Naive thymus-derived CD8-positive, alpha-beta T cell (primary cell): ENCODE results near the gene TREML1. TPM values are rescaled to one million over a fixed set of nuclear protein-coding genes. Genes with fewer than 3 reads are reported as not detected.
"Not testable (repeated sequence)": the region's sequence is repeated elsewhere in the genome, so short reads cannot be mapped to it uniquely, and the experiment has no call there.

Experiments used
- ATAC-seq, 2 donors: fragments of 150-1000 bp; cut with Tn5 transposase in 1 of 2; sonication (Bioruptor Pico), chemical (Tn5 transposase) in 1 of 2; 1 replicate in 1 of 2; 2 replicates in 1 of 2; pipeline ENCODE4 v1.10.0; 2021; ENCODE audit warnings: mild to moderate bottlenecking in 2 of 2, moderate library complexity in 2 of 2
- POLR2A ChIA-PET: fragments of 350-600 bp; sonication (Branson Sonifier 250); formaldehyde crosslinking; loops from one replicate; lab custom pipeline; 2021; ENCODE audit warnings: antibody characterized with exemption; lab: Charles Lee
- DNase-seq, 10 donors: peaks; one replicate each; pipeline versions ENCODE4 v3.0.0 to v3.0.0-alpha.2; 2020 to 2022
- H3K27ac Mint-ChIP-seq, 10 donors: one replicate each; pipeline ENCODE4 v1.8.0; 2020 to 2022; ENCODE audit warnings: mild to moderate bottlenecking in 10 of 10, mixed read lengths in 10 of 10, moderate library complexity in 4 of 10, inconsistent platforms in 1 of 10
- H3K27me3 Mint-ChIP-seq, 5 donors: one replicate each; pipeline ENCODE4 v1.8.0; 2021 to 2022; ENCODE audit warnings: mixed read lengths in 5 of 5
- H3K36me3 Mint-ChIP-seq, 3 donors: one replicate each; pipeline ENCODE4 v1.8.0; 2020 to 2022; ENCODE audit warnings: mixed read lengths in 3 of 3, mild to moderate bottlenecking in 2 of 3, inconsistent platforms in 1 of 3
- H3K4me1 Mint-ChIP-seq, 4 donors: one replicate each; pipeline ENCODE4 v1.8.0; 2021 to 2022; ENCODE audit warnings: mixed read lengths in 4 of 4
- H3K4me3 Mint-ChIP-seq, 10 donors: one replicate each; pipeline ENCODE4 v1.8.0; 2020 to 2022; ENCODE audit warnings: mild to moderate bottlenecking in 10 of 10, mixed read lengths in 10 of 10, moderate library complexity in 6 of 10, inconsistent platforms in 1 of 10
- H3K9me3 Mint-ChIP-seq, 9 donors: one replicate each; pipeline ENCODE4 v1.8.0; 2020 to 2022; ENCODE audit warnings: mixed read lengths in 9 of 9, mild to moderate bottlenecking in 3 of 9, inconsistent platforms in 1 of 9, moderate library complexity in 1 of 9
- polyA plus RNA-seq, 3 donors: library from polyadenylated mRNA; unstranded; fragments of 300-500 nt; fragmentation: Illumina TruSeq; gene quantifications; one replicate each; pipeline ENCODE4 v1.2.3, GENCODE V29; 2021
- total RNA-seq, 8 experiments: library from RNA in 2 of 8; stranded (reverse) in 2 of 8; gene quantifications; one replicate each; pipeline ENCODE4 v1.2.3 and lab custom pipeline; 2021 to 2026

Gene TREML1
- total and polyA plus RNA-seq, 5 experiments from 2014 or later, result not detected

DNA sequence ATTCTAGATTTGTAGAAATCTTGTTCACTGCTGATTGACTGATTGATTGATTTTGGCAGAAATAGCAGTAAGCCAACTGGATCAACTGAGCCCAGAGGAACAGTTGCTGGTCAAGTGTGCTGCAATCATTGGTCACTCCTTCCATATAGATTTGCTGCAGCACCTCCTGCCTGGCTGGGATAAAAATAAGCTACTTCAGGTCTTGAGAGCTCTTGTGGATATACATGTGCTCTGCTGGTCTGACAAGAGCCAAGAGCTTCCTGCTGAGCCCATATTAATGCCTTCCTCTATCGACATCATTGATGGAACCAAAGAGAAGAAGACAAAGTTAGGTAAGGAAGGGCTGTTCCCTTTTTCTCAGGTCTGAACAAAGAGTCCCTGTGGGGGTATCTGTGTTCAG is 31.2 kb downstream of the TREML1 start:
- H3K9me3 Mint-ChIP-seq, result no peaks in the 10 kb centered on the region
- POLR2A ChIA-PET, result no interaction called here
- H3K4me1 Mint-ChIP-seq, result peaks cover 0 to 3% (median under 1%) of the 10 kb centered on the region in 4 donors
- no peak overlapping the region for H3K4me3 Mint-ChIP-seq
- DNase-seq, result no peak
- H3K27ac Mint-ChIP-seq, result peak overlapping the region in 1 of 10 donors; percentile 34
- H3K27me3 Mint-ChIP-seq, result no peaks in the 10 kb centered on the region
- H3K36me3 Mint-ChIP-seq, result peaks cover 16 to 58% (median 37%) of the 10 kb centered on the region in 3 donors
- no peak for ATAC-seq

DNA sequence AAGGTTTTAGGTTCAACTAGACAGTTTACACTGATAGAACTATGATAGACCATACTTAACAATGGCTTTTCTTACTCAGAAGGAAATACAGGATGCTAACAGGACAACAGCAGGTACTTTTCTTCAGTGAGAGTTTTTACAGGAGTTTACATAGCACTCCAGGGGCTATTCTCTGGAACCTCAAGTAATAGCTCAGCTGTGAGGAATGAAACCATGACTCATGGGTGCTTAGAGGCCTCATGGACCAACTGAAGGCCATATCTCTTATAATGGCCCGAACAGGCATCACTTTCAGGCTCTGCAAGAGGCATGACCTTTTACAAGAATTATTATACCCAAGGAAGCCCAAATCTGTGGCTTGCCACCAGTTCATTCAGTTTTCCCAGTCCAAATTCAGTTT is 31.8 kb downstream of the TREML1 start:
- H3K4me1 Mint-ChIP-seq, result peaks cover 0 to 3% (median under 1%) of the 10 kb centered on the region in 4 donors
- H3K4me3 Mint-ChIP-seq, result no peak overlapping the region
- H3K36me3 Mint-ChIP-seq, result peaks cover 16 to 59% (median 39%) of the 10 kb centered on the region in 3 donors
- DNase-seq (no peak), ATAC-seq (no peak)
- POLR2A ChIA-PET, result no interaction called here
- H3K27ac Mint-ChIP-seq, result no peak overlapping the region
- no peaks in the 10 kb centered on the region for H3K9me3 Mint-ChIP-seq
- H3K27me3 Mint-ChIP-seq, result no peaks in the 10 kb centered on the region

DNA sequence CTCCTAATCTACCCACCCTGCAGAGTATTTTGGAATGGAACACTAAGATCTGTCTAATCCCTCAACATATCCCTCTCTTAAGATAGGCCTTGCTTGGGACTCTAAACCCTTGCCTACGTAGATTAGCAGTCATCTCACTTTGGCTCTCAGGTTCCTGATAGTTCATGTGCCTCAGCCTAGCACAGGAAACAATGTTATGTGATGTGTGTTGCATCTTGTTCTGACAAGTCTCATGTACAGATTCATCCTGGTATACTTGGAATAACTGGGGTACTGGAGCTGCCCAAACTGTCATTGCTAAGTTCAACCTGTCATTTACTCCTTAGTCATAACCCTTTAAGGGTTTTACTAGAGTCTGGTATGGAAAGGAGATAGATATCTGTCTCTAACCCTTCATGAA is 34.1 kb downstream of the TREML1 start:
- no peak for ATAC-seq
- DNase-seq, result no peak
- Mint-ChIP-seq H3K4me3 (no peak overlapping the region), H3K27me3 (no peaks in the 10 kb centered on the region), H3K4me1 (peaks cover 0 to 3% (median 0%) of the 10 kb centered on the region in 4 donors), H3K36me3 (peaks cover 13 to 50% (median 40%) of the 10 kb centered on the region in 3 donors), H3K9me3 (no peaks in the 10 kb centered on the region), H3K27ac (no peak overlapping the region)
- POLR2A ChIA-PET, result no interaction called here

DNA sequence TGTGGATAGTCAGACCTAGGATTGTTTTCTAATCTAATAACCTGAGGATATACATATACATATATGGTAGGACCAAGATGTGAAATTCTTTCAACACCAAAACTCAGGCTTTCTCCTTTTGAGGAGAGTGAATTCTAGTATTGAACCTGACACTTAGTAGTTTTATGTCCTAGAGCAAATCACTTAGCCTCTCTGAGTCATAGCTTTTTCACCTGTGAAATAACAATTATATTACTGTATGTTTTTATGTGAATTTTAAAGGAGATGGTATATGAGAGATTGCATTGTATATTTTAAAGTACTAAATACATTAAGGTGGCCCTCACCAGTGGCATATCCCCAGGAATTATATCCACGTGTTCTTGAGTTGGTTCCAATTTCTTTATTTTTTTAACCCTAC is 34.6 kb downstream of the TREML1 start:
- DNase-seq, result no peak
- Mint-ChIP-seq H3K4me3 (no peak overlapping the region), H3K36me3 (peaks cover 13 to 47% (median 38%) of the 10 kb centered on the region in 3 donors), H3K27me3 (no peaks in the 10 kb centered on the region), H3K27ac (no peak overlapping the region), H3K9me3 (no peaks in the 10 kb centered on the region), H3K4me1 (peaks cover 0 to 3% (median 0%) of the 10 kb centered on the region in 4 donors)
- ATAC-seq, result no peak
- POLR2A ChIA-PET, result no interaction called here

DNA sequence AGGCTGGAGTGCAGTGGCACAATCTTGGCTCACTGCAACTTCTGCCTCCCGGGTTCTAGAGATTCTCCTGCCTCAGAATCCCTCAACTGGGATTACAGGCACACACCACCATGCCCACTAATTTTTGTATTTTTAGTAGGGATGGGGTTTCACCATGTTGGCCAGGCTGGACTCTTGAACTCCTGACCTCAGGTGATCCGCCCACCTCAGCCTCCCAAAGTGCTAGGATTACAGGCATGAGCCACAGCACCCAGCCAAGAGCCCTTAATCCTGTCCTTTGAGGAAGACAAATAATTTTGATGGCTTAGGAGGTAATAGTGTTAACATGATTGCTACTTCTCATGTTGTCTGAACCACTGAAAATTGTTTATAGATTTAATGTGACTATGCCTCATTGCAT is 39.1 kb downstream of the TREML1 start:
- not testable (repeated sequence) for H3K4me1 Mint-ChIP-seq, H3K9me3 Mint-ChIP-seq, H3K27me3 Mint-ChIP-seq, DNase-seq, ATAC-seq, H3K4me3 Mint-ChIP-seq, H3K27ac Mint-ChIP-seq
- peaks cover 6 to 38% (median 15%) of the 10 kb centered on the region in 3 donors for H3K36me3 Mint-ChIP-seq
- POLR2A ChIA-PET, result interaction anchor here (0.6 kb wide), 1 partner anchor 16 kb away, joined by 4 read pairs; no protein-coding TSS in a partner anchor

DNA sequence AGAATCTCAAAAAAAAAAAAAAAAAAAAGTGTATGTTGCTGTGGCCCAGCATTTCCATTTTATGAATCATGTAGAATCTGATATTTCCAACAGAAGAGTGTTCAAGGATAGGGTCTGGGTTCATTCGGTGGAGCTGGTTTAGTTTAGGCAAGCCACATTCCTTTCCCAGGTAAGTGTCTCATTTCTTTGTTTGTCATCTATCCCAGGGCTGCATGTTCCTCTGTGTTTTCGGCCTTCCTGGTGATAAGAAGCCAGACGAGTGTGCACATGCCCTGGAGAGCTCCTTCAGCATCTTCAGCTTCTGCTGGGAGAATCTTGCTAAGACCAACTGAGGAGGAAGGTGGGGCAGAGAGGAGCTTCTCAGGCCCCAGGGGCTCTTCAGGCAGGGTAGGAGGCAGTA is 43.1 kb downstream of the TREML1 start:
- Mint-ChIP-seq H3K27me3 (no peaks in the 10 kb centered on the region), H3K36me3 (peaks cover 0 to 31% (median 6%) of the 10 kb centered on the region in 3 donors), H3K27ac (peak overlapping the region in 1 of 10 donors; percentile 27), H3K4me3 (no peak overlapping the region), H3K9me3 (no peaks in the 10 kb centered on the region), H3K4me1 (peaks cover 0 to 1% (median 0%) of the 10 kb centered on the region in 4 donors)
- ATAC-seq, result no peak
- POLR2A ChIA-PET, result no interaction called here
- DNase-seq, result no peak

DNA sequence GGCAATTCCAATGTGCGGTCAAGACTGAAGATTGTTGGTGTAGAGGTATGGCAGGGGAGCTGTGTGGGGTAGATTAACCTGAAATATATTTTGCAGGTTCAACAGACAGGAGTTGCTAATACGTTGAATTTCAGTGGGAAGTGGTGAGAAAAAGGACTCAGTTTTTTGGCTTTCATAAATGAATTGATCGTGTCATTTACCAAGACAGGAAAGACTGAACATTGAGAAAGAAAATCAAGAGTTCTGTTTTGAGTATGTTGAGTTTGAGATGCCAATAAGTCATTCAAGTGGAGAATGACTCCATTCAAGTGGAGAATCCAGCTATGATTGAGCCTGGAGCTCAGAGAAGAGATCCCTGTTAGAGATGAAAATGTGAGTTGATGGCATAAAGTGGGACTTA is 50.3 kb downstream of the TREML1 start:
- H3K4me1 Mint-ChIP-seq, result peaks cover 3 to 11% (median 7%) of the 10 kb centered on the region in 4 donors
- no peaks in the 10 kb centered on the region for H3K27me3 Mint-ChIP-seq
- no peak overlapping the region for H3K4me3 Mint-ChIP-seq
- no peak overlapping the region for H3K27ac Mint-ChIP-seq
- no peaks in the 10 kb centered on the region for H3K9me3 Mint-ChIP-seq
- POLR2A ChIA-PET, result no interaction called here
- ATAC-seq, result no peak
- no peak for DNase-seq
- H3K36me3 Mint-ChIP-seq, result peaks cover 5 to 36% (median 13%) of the 10 kb centered on the region in 3 donors

DNA sequence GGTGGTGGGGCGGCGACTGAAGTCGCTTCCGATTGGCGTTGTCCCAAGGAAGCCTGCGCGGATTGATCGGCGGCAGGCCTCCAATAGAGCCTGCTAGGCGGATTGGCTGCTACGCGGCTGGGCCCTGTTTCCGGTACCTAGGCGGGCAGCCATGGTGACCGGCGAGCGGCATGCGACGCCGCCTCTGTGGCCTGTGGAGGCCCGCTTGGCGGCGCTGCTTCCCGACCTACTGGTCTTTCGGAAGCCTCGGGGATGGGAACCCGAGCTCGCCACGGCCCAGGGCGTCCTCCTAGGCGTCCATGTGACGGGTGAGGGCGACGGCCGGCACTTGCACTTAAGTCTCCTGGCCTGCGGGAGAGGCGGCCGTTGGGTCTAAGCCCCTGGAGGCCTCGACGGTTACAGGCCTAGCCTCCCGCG is 53.3 kb downstream of the TREML1 start:
- peak overlapping the region in 4 of 10 donors; percentile 13 to 70 (median 58) for H3K27ac Mint-ChIP-seq
- POLR2A ChIA-PET, result interaction anchor here (0.6 kb wide), 1 partner anchor 178 kb away, joined by 4 read pairs; no protein-coding TSS in a partner anchor
- no peaks in the 10 kb centered on the region for H3K27me3 Mint-ChIP-seq
- H3K36me3 Mint-ChIP-seq, result peaks cover 5 to 59% (median 29%) of the 10 kb centered on the region in 3 donors
- peak overlapping the region in 4 of 10 donors; percentile 17 to 59 (median 30) for H3K4me3 Mint-ChIP-seq
- peak in 4 of 10 donors; percentile 7 to 68 (median 44) for DNase-seq
- no peaks in the 10 kb centered on the region for H3K9me3 Mint-ChIP-seq
- ATAC-seq, result peak in 1 of 2 donors; percentile 83
- H3K4me1 Mint-ChIP-seq, result peaks cover 9 to 25% (median 19%) of the 10 kb centered on the region in 4 donors

Other genes starting within 250 kb of the TREML1 start
- 1 to 10 TPM; 6.3 to 7.3 TPM for gene UNC5CL, start 115.1 kb downstream of the TREML1 start, total RNA-seq
- under 1 TPM in 2 of 3 donors, not detected in 1; 0.07 to 0.34 TPM for gene UNC5CL, start 115.1 kb downstream of the TREML1 start, polyA plus RNA-seq
- not detected for gene TSPO2, start 111.9 kb downstream of the TREML1 start, total RNA-seq
- not detected for gene TSPO2, start 111.9 kb downstream of the TREML1 start, polyA plus RNA-seq
- gene APOBEC2, start 101.1 kb downstream of the TREML1 start, total RNA-seq, result not detected
- gene APOBEC2, start 101.1 kb downstream of the TREML1 start, polyA plus RNA-seq, result under 1 TPM in 2 of 3 donors, not detected in 1; 0.39 to 0.45 TPM
- 10 to 100 TPM; 48.7 to 52.1 TPM for gene OARD1, start 82.0 kb downstream of the TREML1 start, total RNA-seq
- 10 to 100 TPM; 41.2 to 48.5 (median 48.1) TPM for gene OARD1, start 82.0 kb downstream of the TREML1 start, polyA plus RNA-seq
- gene NFYA, start 81.4 kb downstream of the TREML1 start, total RNA-seq, result 10 to 100 TPM; 58.9 to 60.0 TPM
- gene NFYA, start 81.4 kb downstream of the TREML1 start, polyA plus RNA-seq, result 10 to 100 TPM; 17.0 to 27.9 (median 20.4) TPM
- gene TREM2, start 8.8 kb upstream of the TREML1 start, total RNA-seq, result under 1 TPM in 1 of 2 experiments, not detected in 1; 0.49 TPM
- gene TREM2, start 8.8 kb upstream of the TREML1 start, polyA plus RNA-seq, result not detected
- gene TREML2, start 46.8 kb upstream of the TREML1 start, total RNA-seq, result 1 to 10 TPM; 1.7 to 1.9 TPM
- 1 to 10 TPM in 1 of 3 donors, under 1 TPM in 2; 0.65 to 1.5 (median 0.70) TPM for gene TREML2, start 46.8 kb upstream of the TREML1 start, polyA plus RNA-seq
- not detected for gene TREML4, start 74.0 kb upstream of the TREML1 start, total RNA-seq
- not detected for gene TREML4, start 74.0 kb upstream of the TREML1 start, polyA plus RNA-seq
- gene TREM1, start 132.3 kb upstream of the TREML1 start, total RNA-seq, result not detected
- under 1 TPM in 1 of 3 donors, not detected in 2; 0.36 TPM for gene TREM1, start 132.3 kb upstream of the TREML1 start, polyA plus RNA-seq
- gene NCR2, start 181.3 kb upstream of the TREML1 start, total RNA-seq, result not detected
- gene NCR2, start 181.3 kb upstream of the TREML1 start, polyA plus RNA-seq, result not detected